ENCODE data around the gene GNG12.

Gene GNG12

DNA sequence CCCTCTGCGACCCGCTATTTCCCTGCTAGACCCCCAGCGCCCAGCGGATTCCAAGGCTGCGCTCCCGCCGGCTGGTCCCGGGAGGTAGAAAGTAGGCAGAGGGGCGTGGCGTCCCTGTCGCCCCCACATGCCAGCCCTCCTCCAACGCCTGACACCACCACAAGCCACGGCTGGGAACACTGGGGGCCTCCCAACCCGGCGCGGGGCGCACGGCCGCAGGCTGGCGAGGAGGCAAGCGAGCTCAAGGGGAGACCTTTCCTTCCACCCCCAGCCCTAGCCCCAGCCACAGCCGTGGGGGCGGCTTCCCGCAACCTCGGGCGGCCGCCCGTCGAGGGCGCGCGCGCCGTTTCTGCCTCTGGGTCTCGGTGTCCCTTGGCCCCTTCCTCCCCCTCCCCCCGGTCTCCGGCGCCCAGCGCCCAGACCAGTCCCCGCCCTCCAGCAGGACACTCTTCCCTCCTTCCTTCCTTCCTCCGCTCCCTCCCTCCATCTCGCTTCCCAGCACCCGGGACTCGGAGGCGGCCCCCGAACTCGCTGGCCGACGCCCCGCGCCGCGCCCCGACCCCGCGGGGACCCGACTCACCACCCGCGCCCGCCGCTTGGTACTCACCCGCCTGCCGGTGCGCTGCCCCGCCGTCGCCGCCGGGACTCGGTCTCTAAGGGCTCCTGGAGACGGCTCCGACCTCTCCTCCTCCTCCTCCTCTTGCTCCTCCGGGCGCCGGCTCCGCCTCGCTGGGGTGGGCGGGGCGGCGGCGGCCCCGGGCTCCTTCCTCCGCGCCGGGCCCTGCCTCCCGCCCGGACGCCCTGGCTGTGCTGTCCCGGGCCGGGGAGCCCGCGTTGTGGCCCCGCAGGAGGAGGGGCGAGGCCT, at the start of gene GNG12:
GNG12 (minus strand) TSS at position 731 of the 865 bp plus-strand sequence. CDS start 125,781 bp downstream, outside the sequence.
- DNase-seq, result no peak

DNA sequence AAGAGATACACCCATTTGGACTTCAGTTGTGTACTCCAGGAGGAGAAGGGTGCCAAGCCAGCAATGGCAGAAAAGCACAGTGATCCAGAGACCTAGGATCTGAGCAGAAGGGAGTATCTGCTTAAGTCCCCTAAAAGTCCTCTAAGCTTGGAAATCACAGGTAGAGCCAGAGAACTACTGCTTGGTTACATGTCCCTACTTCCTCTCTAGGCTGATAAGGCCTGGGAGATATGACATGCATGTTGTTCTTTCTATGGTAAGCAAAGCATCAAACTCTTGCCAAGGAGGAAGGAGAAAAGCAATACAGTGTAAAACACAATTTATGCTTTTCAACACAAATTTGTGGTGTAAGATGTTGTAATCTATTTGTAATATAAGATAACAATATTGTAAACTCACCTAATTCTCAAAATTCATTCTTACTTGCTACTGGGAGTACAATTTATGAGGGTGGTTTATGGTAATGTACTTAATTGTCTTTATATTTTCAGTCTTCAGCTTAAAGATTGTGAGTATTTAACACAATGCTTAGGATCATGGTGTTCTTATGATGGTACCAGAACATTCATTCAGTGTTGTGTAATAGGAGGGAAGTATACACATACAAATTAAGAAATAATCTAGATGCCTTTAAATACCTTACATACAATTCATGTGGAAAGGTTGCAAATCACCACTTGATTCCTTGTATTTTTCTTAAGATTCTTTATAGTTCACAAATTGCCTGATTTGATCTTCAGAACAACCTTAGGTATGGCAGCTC, 49.1 kb upstream of the GNG12 start:
- no peak for DNase-seq

DNA sequence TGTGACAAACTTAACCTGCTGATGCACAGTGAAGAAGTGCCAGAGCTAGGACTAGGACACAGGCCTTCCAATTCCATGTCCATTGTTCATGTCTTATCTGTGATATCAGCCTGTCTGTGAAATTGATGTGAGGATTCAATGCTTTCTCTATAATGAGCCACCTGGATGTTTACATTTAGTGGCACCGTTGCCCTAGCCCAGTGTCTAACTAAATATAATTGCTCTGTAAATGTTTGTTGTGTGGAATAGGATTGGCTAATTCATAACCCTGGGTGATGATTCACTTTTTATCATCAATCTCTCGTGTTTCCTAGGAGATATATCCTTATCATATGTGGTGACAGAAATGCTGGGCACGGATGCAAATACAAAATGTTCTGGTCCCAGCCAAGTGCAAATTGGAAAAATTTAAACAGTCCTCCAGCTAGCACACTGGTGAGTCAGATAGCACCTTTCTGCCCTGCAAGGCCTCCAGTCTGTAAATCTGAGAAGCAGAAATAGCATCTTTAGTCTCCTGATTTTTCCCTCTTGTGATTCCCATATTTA, 46.9 kb upstream of the GNG12 start:
- no peak for DNase-seq

DNA sequence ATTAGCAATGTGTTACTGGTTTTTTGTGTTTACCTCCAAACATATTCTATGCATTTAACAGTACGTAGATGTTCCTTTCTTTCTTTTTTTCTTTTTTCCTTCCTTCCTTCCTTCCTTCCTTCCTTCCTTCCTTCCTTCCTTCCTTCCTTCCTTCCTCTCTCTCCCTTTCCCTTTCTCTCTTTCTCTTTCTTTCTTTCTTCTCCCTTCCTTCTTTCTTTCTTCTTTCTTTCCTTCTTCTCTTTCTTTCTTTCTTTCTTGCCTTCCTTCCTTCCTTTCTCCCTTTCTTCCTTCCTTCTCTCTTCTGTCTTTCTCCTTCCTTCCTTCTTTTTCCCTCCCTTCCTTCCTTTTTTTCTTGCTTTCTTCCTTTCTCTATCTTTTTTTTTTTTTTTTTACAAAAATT, 46.2 kb upstream of the GNG12 start:
- no peak for DNase-seq

DNA sequence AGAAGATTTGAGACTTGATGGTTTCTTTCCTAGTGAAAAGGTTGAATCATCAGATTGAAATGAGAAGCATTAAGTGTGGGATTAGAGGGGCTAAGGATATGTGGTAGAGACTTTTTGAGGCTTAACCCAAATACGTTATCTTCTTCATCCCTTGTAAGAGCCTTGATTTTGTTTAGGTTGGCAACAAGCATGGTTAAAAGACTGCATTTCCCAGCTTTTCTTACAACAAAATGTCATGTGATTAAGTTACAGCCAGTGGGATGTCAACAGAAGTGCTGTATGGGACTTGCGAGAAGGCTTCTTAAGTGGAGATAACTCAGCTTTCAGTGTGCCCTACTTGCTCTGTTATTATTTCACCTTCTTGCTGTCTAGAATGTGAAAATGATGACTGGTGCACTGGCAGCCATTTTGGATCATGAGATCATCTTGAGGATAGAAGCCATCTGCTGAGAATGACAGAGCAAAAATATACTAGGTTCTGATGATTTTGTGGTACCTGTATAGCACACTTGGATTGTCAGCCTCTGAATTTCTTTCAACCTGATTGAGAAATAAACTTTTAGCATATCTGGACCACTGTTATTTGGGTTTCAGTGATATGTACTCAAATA, 41.3 kb upstream of the GNG12 start:
- no peak for DNase-seq

DNA sequence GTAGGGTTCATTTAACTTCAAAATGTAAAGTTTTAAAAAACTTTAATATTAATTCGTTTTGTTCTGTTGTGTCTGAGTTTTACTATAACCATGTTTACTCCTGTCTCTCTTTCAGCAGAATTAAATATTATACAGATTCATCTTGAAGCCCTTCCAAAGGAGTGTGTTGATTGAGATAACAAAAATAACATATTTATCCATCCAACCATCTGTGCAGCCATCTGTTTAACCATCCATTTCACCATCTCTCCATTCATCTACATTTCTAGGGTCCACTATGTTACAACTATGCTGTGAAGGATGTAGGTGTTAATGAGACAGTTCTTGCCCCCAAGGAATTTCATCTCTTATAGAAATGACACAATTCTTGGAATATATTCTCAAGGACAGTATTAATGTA, 36.0 kb upstream of the GNG12 start:
- DNase-seq, result no peak

DNA sequence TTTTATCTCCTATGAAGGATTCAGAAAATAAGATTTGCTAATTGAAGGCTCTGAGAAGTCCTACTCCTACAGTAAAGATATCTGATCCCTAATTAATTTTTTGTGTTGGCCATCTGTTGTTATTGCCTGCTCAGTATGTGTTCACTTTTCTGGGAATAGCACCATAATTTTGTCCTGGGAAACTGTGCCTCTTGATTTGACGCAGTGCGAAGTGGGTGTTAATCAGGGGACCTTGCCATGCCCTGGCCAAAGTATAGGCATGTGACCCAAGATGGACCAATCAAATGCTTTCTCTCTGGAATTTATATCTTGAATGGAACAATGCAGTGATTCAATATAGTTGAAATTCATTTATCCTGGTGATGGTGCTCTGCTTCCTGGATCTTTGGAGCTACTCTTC, 30.4 kb upstream of the GNG12 start:
- no peak for DNase-seq

DNA sequence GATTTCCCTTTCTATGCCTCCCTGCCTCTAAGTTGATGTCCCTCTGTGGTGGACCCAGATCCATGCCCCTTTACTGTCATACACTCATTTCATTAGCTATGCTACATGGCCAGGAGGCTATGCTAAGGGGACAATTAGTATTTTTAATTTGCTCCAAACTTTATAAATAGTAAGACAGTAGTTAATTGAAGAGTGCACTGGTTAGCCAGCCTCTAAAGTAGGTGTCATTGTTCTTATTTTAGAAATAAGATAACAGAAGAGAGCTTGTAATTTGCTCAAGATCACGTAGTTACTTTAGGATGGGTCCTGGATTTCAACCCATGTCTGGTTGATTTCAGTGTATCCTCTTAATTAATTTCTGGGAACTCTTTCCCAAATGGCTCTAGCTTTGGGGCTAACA, 29.4 kb upstream of the GNG12 start:
- no peak for DNase-seq

DNA sequence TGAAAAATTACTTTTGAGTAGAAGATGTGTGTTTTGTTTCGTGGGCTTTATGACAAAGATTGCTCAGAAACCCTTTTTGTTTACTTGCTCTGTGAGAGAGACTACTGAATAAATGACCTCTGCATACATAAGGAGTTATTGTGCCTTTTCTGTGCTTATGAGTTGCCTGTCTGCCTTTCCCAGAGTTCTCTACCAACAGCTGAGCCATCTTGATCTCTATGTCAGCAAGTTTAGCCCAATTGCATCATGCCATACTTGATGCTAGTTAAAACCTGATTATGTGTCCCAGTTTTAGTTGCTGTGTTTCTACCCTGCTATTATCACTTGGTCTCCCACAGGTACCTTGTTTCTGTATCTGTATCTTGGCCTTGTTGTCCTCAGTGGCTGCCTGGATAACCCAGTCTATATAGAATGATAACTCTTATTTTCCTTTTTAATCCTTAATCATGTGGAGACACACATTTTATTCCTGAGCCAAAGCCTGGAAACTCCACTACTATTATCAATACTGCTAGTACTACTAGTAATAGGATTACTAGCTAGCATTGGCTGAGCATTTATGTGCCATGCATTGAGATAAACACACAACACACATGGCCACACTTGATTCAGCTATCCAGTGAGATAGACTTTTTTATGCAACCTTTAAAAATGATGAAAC, 28.7 kb upstream of the GNG12 start:
- DNase-seq, result no peak

DNA sequence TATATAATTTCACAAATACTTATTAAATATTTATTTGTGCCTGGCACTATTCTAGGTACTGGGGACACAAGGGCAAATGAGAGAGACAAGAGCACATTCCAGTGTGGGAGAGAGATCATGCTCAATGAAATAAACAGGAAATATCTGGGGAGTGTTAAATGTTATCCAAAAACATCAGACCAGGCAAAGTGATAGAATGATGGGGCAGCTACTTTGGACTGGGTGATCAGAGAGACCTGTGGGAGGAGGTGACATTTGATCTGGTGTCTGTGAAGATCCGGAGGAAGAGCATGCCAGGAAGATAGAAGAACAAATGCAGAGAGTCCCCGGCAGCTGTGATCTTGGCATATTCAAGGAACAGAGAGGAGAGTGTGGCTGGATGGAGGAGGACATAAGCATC, 27.5 kb upstream of the GNG12 start:
- DNase-seq, result no peak

DNA sequence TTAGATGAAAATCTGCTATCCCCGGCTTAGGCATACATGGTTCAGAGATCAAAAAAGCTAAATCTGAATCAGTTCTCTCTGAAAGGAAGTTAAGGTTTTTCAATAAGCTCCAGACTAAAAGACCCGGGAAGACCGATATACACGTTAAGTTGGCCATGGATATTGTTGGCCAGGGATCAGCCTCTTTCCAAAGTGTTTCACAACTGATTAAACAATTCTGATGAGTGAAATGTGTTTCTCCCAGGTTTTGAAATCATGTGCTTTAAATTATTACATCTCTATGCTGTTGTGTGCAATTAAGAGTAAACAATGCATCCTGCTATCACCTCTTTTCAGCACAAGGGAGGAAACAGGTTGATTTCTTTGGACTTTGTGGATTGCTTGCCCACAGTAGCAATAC, 23.7 kb upstream of the GNG12 start:
- no peak for DNase-seq

DNA sequence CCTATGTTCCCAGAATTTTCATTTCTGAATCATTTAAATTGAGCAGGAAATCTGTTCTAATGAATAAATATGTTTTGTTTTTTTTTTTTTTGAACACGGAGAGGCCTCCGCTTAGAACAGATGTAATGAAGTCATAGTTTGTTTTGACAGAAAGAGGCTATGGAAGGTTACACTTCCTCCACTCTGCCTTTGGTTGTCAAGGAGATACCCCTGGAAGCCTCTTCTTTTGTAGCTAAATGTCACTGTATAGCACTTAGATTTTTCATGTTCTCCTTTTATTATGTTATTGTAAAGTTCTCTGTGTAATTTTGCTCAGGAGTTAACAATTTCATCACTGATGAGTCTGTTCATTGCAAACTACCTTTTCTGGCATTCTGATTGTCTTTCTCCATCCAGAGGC, 22.7 kb upstream of the GNG12 start:
- no peak for DNase-seq

DNA sequence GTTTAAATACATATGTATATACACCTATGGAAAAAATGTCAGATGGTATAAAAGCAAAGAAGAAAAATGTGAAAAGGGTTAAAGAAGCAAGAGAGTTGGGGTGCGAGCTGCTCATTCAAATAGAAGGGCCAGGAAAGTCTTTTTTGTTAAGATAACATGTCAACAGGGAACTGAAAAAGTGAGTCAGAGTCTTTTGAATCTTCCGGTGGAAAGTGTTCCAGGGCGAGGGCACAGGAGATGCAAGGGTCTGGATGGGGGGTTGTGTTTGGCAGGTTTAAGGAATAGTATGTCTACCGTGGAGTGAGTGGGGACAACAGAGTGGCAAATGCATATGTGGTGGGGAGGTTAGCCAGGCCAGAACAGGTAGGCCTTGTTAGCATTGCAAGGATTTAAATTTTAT, 22.2 kb upstream of the GNG12 start:
- DNase-seq, result no peak

DNA sequence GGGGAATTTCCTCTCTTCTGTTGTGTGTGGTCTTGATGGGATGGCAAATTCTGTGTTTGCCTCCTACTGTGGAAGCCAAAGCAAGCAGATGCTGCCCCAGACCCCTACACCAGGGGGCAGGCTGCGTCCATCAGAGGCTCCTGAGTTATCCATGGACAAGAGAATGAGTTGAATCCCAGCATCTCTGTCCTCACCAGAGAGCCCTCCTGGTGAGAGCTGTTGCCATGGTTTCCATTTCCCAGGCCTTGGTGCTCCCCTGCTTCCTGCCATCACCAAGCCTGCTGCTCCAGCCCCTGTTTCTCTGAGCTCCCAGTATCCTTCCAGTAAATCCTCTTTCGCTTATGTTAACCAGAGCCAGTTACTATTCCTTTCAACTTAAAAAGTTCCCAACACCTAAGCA, 20.4 kb upstream of the GNG12 start:
- no peak for DNase-seq

DNA sequence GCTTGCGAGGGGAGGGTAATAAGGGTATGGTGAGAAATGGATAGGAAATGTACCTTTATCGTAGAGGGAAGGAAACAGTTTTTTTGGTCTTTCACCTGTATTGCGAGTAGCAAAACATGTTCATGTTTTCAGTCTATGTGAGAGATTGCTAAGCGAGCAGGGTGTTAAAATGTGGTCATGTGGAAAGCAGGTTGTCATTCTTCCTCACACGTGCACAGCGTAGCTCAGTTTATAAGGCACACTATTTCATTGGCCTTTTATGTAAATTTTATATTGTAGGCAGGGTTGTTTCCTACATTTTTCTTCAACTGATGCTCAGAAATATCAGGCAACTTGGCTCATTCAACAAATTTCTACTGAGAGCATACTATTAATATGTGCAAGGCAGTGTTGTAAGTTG, 18.5 kb upstream of the GNG12 start:
- no peak for DNase-seq

DNA sequence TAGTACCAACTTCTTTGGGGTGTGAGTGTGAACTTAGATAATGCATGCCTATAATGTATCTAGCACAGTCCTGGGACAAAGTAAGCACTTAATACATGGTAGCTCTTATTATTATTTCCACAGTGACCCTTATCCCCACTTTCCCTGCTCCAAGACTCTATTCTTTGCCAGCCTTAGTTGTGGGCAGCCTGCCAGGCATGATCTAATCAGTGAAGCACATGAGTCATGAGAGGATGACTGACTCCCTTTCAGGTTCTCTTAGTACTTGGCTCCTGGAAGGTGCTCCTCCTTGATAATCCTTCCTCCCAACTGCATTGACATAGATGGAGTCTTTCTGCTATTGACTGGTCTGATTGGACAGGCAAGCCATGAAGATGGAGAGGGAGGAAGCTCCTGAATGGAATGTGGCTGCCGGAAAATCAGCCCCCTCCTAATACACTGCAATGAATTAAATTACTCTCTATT, 17.4 kb upstream of the GNG12 start:
- DNase-seq, result no peak

DNA sequence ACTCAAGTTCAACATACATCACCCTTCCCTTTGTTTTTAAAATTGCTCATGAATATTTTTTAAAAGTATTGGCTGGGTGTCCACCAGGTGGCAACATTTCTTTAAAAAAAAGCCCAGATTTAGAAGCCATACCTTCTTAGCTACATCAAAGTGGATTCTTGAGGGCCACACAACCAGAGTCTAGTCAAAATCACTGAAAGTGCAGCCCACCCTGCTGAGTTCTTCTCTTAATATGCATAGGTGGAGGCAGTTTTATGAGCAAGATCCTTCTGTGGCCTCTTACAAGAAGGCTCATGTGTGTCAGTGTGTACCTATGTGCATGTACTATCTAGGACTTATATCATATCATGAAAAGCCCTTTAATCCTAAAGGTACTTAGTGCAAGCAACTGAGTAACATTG, 16.9 kb upstream of the GNG12 start:
- DNase-seq, result no peak

DNA sequence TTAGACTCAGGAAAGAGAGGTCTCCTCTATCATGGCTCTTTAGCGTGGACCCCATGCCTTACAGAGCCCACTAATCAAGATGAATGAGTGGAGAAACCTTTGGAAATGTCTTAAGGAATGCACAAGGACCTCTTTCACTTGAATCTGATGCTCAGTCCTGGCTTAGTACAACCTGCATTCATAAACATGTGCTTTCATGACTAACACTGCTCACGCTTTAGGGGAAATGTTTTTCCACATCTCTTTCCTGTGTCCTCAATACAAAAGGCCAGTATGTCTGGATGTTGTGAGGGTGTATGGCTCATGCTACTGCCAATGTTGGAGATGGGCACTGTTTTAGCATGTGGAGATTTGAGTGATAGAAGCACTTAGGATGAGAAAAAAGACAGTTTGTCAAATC, 14.2 kb upstream of the GNG12 start:
- DNase-seq, result no peak

DNA sequence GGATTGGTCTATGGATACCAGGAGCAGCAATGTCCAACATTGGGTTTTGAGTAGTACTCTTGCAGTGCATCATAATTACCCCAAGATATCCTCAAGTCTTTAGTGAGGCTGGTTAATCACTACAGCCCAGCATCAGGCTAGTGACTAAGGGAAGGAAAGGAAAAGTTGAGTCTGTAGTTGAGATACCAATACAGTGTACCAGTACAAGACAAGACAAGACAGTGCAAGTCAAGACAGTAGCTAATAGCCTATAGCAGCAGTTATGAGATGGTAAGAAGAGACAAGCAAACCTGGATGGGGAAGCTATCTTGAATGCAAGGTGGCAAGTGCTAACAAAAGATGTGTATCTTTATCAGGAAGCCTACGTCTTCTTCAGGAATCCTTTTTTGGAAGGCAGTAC, 13.3 kb upstream of the GNG12 start:
- DNase-seq, result no peak

DNA sequence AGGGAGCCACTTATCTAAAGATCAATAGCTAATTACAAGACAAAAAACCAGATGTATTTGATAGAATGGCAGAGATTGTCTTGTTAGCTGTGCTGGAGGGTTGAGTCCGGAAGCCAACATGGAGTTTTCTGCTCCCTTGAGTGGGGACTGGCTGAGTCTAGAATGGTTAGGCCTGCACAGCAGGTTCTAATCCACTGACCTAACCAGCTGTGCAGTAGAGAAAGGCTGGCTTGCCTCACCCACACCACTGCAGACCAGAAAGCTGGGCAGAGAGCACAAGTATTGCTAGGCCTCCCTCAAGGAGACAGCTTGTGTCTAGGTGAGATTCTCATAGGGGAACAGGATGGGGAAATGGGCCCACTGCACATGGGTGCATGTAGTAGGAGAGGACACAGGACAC, 11.7 kb upstream of the GNG12 start:
- no peak for DNase-seq

DNA sequence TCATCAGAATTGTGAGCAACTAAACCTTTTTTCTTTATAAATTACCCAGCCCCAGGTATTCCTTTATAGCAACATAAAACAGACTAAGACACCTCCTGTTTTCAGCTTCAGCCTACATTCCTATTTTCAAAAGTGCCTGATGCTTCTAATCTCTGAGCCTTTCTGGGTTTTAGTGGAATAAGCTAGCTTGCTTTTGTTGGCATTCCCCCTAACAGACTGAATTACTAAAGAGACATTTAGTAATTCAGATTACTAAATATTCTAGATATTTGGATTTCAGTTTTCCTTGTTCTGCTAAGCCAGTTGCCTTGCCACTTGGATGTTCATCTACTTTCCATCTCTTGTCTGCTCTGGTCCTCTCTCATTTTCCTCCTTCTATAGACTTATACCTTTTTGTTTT, 10.5 kb upstream of the GNG12 start:
- DNase-seq, result no peak

DNA sequence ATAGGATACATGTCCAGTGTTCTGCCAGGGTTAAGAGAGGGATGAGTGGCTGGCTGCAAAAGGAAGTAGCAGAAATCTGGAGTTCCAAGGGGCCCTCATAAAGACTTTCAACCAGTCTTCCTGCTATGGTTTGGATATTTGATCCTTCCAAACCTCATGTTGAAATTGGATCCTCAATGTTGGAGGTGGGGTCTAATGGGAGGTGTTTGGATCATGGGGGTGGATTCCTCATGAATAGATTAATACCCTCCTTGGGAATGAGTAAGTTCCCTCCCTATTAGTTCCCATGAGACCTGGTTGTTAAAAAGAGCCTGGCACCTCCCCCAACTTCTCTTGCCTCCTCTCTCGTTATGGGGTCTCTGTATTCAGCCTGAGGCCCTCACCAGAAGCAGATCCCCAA, 10.1 kb upstream of the GNG12 start:
- no peak for DNase-seq

DNA sequence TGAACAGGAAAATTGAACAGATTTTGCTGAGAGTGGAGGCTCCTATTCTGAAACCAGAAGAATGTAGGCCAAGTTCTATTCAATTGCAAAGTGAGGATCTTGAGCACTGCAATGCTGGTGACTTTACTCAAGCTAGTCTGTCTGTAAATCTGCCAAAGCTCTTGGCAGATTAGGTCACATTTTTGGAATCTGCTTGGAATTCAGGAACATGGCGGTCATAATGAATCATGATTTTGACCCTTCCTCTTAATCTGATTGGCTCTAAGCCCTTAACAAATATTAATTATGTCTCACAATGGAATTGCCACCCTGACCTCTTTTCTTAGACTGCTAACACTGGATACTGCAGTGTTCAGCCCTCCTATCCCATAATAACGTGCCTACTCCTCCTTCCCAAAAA, 7.2 kb upstream of the GNG12 start:
- no peak for DNase-seq

Measured in CD4-positive, alpha-beta T cell treated with Interferon gamma for 1 hour (primary cell).